A549 (cell line): ENCODE results near the gene CIAO2B.

Experiments
- BHLHE40 ChIP-seq: IDR thresholded peaks from 2 replicates; pipeline ENCODE4 v1.6.1; 2012; ENCODE audit warnings: low read depth, low read length, inconsistent platforms
- CHD4 ChIP-seq: fragments of 200-600 bp; sonication (generic); IDR thresholded peaks from 2 replicates; pipeline ENCODE4 v1.6.1; 2016; ENCODE audit warnings: antibody characterized with exemption, mild to moderate bottlenecking, borderline replicate concordance
- CTCF ChIP-seq: fragments of >200 bp; sonication (Bioruptor Twin); formaldehyde crosslinking; IDR thresholded peaks from 3 replicates; pipeline ENCODE4 v1.5.1; 2016
- HDAC2 ChIP-seq: fragments of 200-600 bp; sonication (generic); IDR thresholded peaks from 2 replicates; pipeline ENCODE4 v1.6.1; 2016
- REST ChIP-seq: fragments of 200-600 bp; sonication (generic); IDR thresholded peaks from 2 replicates; pipeline ENCODE4 v1.6.1; 2016; ENCODE audit warnings: antibody characterized with exemption, mild to moderate bottlenecking, moderate library complexity
- ZSCAN20 ChIP-seq: fragments of 250-450 bp; sonication (Bioruptor Pico); IDR thresholded peaks from 2 replicates; pipeline ENCODE4 v1.8.0; 2022; ENCODE audit warnings: mild to moderate bottlenecking, moderate library complexity

- TF ChIP-seq ZSCAN20 (CRISPR knock-in tag): no peak
- no peak for TF ChIP-seq CHD4
- no peak for TF ChIP-seq BHLHE40
- TF ChIP-seq CTCF: no peak
- TF ChIP-seq REST: no peak
- no peak for TF ChIP-seq HDAC2
Measured at GRCh38 chr16:66953462-66954096, 19.4 kb upstream of the CIAO2B start.
